SKM-1 treated with dmso at 0.1 percent for 144 hours (cell line): Measurements from ENCODE around the gene NFKBIE.
"Not testable (repeated sequence)": the region's sequence is repeated elsewhere in the genome, so short reads cannot be mapped to it uniquely, and the experiment has no call there.

Experiments used
- DNase-seq: peaks from one replicate; lab custom pipeline; 2025; ENCODE audit not compliant: unreplicated experiment; lab: John Stamatoyannopoulos, UW

Gene NFKBIE, protein sequence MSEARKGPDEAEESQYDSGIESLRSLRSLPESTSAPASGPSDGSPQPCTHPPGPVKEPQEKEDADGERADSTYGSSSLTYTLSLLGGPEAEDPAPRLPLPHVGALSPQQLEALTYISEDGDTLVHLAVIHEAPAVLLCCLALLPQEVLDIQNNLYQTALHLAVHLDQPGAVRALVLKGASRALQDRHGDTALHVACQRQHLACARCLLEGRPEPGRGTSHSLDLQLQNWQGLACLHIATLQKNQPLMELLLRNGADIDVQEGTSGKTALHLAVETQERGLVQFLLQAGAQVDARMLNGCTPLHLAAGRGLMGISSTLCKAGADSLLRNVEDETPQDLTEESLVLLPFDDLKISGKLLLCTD

DNA sequence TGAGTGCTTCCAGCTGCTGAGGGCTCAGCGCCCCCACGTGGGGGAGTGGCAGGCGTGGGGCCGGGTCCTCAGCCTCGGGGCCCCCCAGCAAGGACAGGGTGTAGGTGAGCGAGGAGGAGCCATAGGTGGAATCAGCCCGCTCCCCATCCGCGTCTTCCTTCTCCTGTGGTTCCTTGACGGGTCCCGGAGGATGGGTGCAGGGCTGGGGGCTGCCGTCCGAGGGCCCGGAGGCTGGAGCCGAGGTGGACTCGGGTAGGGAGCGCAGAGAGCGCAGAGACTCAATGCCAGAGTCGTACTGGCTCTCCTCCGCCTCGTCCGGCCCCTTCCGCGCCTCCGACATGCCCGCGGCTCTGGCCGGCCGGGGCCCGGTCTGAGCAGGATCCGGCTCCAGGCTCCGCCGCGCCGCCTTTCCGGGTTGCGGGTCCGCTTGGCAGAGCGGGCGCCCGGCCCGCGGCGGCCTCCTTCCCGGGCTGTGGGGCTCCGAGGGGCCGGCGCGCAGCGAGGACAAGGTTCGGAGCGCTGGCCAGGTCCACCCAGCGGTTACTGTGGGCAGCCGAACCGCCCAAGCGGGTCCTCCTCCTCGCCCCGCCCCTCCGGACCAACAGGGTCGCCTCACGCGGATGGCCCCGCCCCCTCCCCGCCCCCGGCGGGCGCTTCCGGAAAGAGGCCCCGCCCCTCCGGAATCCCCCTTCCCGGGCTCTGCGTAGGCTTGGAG is at the start of gene NFKBIE:
TSS of gene NFKBIE (minus strand) at position 545 of the 715 bp plus-strand sequence. CDS start at position 340, 205 bp downstream.
- DNase-seq: peak; percentile 54

DNA sequence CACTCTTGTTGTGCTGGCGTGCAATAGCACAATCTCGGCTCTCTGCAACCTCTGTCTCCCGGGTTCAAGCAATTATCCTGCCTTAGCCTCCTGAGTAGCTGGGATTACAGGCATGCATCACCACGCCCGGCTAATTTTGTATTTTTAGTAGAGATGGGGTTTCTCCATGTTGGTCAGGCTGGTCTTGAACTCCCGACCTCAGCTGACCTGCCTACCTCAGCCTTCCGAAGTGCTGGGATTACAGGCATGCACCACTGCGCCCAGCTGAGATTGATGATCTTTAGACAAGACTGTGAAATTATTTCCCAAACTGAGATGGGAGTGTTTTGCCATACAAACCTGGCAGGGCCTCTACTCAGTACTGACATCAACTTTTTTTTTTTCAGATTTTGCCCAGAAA is 49.3 kb upstream of the NFKBIE start:
- not testable (repeated sequence) for DNase-seq

DNA sequence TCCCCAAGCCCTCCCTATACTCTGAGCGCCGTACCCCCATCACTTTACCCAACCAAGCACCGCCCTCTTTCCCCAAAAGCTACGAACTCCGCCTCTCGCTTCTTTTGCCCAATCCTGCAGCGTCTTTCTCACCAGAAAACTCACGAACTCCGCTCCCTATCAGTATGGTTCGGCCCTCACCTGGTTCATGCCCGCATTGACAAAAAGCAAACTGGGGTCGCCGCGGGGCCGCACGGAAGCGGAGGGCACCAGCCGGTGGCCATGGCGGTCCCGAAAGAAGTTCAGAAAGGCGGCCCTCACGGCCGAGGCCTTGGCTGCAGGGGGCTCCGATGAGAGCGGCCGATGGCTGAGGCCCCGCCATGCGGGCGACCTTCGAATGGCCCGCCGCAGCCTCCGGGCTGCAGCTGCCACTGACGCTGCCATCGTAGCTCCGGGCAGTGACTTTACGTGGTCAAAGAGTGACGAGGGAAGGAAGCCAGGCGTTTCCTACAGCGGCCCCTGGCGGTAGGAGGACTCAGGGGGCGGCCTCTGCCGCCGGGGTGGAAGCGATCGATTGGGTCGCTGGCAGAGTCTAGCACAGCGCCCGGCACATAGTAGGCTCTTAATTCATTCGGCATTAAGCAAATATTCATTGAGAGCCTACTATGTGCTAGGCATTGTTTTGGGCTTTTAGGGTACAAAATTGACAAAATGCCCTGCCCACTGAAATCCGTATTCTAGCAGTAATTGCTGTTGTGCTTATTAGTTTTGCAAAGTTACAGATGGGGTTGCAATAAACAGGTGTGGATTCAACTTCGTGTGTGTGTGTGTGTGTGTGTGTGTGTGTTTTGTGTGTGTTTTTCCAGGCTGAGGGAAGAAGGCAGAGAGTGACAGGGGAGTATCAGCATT is 47.8 kb upstream of the NFKBIE start, which contains the start of gene AARS2:
TSS of gene AARS2 (minus strand) at position 447 of the 888 bp plus-strand sequence. CDS start at position 423, 24 bp downstream.
- peak; percentile 89 for DNase-seq

DNA sequence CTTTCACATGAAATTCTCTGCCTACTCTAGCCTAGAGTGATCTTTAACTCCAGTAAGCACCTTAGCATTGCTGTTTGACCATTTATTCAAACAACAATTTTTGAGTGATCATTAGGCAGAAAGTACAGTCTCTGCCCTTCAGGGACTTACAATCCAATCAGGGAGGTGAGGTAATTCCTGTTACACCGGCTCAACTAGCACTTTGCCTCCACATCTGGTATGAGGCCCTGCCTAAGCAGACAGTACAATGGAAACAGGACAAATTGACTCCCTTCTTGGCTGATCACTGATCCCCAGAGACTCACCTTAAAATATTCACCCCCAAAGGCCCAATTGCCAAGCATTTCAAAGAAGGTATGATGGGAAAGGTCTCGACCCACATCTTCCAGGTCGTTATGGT is 46.4 kb upstream of the NFKBIE start:
- DNase-seq: no peak

DNA sequence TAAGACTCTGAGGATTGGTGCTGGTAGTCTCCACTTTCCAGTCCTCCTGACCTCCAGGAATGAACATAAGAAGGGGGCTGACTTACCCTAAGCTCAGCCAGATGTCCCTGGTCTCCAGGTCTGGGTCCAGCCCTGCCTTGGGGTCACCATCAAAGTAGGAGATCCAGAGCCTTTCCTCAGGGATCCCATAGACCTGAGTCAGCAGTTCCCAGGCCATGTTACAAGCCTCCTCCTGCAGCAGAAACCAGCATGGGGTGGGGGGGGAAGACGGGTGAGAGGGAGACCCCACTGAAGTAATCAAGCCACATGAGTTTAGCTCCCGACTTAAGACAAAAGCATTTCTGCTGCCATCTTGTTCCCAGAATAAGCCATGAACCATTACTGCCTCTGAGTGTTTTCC is 46.0 kb upstream of the NFKBIE start:
- DNase-seq: no peak

DNA sequence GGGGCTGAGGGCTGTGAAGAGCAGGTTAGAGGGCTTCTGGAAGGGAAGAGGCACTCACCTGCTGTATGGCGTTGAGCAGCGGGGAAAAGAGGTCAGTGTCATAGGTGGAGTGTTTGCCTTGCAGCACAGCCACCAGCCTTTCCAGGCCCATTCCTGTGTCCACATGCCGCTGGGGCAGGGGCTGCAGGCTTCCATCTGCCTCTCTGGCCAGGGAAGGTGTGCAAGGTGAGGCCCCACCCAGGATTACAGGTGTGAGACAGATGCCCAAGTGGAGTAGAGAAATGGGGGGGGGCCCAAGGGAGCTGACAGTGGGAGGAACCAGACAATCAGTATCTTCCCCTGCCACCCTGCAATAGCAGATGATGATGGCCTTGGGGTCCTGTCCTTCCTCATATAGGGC is 44.9 kb upstream of the NFKBIE start:
- DNase-seq: no peak

DNA sequence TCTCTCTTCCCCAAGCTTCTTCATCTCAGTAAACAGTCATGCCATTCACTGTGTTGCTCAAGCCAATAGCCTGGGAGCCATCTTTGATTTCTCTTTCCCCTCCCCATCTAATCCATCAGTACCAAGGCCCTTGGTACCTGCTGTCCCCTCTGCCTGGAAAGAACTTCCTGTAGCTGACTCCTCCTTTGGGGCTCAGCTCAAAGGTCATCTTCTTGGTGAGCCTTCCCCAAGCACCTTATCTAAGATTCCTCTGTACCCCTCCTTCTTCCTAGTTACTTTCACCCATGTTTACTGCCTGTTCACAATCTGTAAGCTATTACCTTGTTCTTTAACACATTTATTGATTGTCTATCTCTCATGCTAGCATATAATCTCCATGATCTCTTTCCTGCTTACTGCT is 44.3 kb upstream of the NFKBIE start:
- no peak for DNase-seq

DNA sequence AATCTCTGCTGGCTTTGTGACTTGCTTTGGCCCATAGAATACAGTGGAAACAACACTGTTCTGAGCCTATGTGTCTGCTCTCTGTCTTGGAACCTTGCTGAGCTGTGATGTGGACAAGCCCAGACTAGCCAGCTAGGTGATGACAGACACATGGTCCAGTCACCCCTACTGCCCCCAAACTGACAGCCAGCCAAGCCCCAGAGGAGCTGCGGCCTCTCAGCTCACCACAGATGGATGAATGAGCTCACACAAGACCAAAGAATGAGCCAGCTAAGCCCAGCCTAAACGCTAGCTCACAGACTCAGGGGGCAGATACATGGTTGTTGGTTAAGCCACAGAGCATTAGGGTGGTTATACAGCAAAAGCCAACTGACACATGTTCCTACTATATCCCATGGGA is 43.7 kb upstream of the NFKBIE start:
- DNase-seq: no peak

DNA sequence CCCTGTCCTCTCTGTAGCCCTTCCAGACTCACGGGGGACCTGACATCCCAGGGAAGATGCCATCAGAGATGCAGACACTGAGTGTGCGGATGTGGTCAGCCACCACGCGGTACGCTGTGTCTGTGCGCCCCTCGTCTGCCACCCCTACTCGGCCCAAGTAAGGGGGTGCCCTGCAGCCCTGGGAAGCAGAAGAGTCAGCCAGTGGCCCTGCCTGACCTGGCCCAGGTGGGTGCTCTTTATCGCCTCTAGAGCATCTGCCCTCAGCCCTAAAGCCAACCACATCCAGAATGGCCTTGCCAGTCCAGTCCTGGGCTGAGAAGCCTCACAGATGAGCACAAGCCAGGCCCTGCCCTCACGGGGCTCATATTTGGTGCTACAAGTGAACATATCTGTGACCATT is 41.9 kb upstream of the NFKBIE start:
- DNase-seq: no peak

DNA sequence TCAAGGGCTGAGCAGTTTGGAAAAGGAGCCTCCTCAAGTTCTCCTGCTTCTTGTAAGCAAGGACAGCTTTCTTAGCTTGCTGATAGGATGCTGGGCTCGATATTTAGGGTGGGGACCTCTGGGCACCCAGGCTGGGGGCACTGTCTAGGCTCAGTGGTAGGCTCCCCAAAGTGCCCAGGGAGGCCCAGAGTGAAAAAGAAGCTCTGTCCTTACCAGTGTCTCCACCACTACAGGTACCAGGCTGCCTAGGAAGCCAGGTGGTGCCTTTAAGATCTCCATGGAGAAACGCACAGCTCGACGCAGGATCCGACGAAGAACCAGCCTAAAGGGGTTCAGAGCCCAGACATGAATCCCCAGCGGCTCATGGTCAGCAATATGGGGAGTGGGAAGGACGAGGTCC is 41.4 kb upstream of the NFKBIE start:
- DNase-seq: no peak

DNA sequence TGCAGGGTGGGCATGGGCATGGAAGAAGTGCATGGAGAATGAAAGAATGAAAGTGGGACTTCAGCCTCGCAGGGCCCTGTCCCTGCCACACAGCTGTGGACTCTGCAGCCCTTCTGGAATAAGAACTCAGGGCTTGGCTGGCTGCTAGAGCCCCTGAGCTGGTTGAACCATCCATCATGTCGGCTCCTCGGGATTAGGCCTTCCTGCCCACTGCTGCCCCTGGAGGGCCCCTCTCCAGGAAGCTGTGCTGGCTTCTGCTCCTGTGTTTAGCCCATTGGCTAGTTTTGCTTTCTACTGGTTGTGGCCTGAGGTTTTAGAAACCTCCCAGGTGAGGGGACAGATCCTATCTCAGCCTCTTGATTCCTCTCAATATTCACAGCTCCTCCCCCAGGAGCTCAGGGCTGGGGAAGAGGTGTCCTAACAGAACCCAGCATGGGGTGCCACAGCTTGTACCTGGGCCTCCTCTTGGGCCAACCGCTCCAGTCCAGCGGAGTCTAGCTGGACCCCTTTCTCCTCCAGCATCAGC is 39.9 kb upstream of the NFKBIE start:
- DNase-seq: no peak

DNA sequence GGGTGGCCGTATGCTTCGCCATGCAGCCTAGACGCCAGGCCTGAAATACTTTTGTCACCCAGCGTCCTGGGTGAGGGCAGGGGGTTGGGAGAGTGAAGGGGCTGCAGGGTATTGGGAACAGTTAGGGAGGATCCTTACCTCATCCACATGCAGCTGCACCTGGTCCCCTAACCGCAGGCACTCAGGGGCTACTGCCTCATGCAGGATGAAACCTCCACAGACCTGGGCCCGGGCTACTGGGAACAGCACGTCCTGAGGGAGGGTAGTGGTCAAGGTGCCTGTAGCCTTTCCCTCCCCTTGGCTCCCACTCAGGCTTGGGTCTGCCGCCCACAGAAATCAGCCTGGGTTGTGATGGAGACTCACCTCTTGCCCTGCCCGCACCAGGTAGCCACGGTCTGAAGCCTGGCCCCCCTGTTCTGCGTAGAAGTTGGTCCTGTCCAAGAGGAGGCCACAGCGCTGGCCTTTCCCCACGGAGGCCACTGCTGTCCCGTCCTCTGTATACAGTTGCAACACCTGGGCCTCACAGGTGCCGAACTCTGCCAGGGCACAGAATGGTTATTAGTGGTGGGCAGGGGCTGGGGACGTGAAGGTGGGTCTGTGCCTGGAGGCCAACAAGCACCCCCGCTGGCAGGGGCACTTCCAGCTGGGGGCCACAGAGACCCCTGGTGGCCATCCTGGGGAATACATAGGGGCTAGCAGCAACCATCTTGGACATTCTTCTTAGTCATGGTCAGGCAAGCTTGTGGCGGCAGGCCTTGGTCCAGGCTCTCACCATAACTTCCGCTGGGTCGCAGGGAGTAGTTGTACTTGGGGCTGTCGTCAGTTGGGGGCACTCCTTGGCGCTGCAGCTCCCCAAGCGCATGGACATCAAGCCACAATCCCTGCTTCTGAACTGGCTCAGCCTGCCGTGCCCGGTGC is 39.2 kb upstream of the NFKBIE start:
- peak; percentile 56 for DNase-seq

DNA sequence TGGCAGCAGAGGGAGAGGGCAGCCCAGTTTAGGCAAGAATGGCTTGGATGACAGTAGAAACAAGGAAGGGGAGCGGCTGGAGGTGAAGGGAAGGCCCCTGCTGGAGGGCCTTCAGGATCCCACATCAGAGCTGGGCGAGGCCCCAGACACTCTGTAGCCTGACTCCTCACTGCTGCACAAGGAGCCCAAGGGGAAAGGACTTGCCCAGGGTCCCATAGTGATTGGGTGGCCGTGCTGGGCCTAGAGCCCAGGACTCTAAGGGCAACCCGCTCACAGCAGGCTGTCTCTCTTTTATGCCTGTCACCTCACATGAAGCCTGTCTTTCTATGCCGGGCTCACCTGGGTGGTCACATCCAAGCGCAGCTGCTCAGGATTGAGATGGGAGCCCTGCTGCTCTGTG is 38.5 kb upstream of the NFKBIE start:
- DNase-seq: no peak

DNA sequence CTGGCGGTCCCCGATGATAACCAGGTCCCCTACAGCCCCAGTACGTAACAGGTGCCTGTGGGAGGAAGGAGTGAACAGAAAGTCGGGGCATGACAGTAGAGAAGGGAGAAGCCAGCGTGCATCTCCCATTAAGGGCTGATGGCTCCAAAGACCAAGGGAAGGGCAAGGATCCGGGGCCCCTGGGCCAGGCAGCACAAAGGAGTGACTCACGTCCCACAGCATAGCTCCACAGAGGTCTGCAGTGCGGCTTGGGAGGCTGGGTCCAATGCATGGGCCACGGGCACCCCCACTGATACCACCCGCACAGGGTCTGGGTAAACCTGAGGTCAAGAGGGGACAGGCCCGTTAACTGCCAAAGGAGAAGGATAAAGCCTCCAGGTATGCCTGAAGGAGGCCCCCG is 37.5 kb upstream of the NFKBIE start:
- DNase-seq: no peak

DNA sequence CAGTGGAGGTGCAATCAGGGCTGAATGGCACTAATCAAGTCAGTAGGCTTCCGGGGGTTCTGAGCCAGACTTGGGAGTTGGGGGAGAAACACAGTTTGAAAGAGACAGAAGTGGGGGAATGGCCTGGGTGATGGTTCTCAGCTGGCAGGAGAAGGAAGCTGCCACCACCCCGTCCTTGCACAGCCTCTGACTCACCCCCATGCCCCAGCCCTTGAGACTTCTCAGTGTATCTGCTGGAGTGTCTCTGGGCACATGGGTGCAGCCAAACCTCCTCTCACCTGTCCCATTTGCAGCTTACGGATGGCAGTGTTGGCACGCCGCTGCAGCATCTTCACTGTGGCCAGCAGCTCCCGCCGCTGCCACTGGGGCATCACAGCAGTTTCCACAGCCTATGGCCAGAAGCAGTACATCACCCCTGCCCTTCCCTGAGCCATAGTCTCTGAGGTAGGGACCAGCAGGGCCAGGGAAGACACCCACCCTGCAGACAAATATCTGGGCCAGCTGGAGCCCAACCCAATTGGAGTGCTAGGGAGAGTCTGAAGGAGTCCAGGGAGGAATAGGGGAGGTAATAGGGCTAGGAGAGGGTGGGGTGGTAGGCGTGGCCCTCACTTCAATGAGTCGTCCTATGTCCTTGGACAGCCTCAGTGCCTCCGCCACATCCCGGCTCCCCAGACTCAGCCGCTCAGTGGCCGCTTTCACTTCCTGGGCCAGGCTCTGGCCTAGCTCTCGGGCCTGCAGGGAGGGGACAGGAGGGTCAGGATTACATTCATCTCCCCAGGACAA is 36.6 kb upstream of the NFKBIE start:
- no peak for DNase-seq

DNA sequence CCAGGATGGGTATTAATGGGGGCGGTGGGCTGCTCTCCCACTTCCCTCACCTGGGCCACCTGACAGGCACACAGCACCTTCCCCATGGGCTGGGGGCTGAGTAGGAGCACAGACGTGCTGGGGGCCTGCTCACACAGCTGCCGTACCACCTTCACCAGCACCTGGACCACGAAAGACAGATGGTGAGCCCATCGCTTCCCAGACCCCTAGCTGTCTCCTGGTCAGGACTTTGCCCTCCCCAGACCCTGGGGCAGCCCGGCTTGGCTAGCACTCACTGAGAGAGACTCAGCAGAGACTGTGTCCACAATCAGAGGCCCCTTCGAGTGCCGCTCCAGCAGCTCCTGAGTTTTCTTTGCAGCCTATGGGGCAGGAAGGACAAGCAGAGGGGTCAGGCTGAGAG is 35.8 kb upstream of the NFKBIE start:
- no peak for DNase-seq

DNA sequence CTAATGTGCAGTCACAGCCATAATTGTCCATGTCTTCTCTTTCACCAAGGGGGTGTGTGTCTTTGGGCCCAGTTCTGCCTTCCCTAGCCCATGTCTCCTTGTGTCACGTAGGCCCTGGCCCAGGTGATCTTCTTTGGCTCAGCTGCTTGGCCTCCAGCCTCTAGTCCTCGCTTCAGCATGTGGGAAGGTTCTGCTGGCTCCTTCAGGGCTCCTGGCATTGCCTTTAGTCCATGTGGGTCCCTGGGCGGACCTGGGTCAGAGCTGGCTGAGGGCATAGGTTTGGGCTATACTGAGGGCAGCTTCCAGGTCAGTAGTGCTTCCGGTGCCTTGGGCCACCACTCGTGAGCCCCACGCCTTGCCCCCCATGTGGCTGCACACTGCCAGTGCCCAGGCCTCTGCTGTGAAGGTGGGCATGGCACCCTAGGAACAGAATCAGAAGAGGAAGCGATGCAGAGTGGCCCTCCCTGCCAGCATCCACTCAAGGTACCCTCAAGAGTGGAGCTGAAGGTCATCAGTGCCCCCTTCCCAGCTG is 35.0 kb upstream of the NFKBIE start:
- DNase-seq: no peak

DNA sequence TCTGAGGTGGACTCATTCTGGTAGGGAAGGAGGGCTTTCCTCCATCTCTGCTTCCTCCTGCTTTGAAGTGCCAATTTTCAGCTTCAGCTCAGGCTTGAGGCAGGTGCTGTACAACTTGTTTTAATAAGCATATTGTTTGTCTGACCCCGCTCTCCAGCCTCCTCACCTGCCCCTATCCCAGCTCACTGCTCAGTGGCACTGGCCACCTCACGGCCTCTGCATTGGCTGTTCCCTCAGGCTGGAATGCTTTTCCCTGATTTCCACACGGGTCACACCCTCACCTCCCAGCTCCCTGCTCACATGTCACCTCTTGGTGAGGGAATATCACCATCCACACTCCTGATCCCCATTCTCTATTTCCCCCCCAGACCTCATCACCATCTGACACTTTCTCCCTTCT is 33.5 kb upstream of the NFKBIE start:
- DNase-seq: no peak
